Stimulated activated CD4-positive, alpha-beta T cell treated with anti-CD3 and anti-CD28 coated beads, Interleukin-4, amount 100 ng/mL, for 1 hour (primary cell): Measurements from ENCODE around the gene CA5A.
"Not testable (repeated sequence)": the region's sequence is repeated elsewhere in the genome, so short reads cannot be mapped to it uniquely, and the experiment has no call there.

ENCODE experiments used
- DNase-seq: peaks from one replicate; pipeline ENCODE4 v3.0.0-alpha.2; 2020

CA5A gene

DNA sequence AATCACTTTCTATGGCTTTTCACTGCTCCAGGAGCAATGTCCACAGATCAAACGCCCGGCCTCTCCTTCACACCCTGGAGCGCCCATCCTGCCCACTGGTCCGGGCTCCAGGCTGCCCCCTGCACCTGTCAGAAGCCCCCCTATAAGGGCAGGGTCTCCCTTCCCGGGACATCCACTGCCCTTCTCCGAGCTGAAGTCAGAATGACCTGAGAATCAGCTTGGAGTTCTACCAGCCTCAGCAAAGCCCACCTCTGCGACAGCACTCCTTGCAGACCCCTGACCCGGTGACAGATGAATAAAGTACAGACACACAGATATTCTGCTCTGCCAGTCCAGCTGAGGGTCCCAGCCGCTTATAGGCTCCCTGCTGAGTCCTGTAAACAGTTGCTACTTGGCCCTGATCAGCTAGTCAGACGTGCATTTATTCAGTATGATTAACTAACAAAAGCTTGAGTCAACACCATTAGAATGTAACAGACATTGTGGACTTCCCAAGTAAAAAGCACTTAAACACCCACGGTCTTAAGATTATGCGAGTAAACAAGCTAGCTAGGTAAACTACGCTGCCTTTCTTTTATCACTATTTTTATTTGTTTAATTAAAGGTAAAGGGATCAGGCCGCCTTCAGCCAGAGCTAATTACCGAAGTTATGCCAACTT lies 71.9 kb downstream of the CA5A start:
- no peak for DNase-seq

DNA sequence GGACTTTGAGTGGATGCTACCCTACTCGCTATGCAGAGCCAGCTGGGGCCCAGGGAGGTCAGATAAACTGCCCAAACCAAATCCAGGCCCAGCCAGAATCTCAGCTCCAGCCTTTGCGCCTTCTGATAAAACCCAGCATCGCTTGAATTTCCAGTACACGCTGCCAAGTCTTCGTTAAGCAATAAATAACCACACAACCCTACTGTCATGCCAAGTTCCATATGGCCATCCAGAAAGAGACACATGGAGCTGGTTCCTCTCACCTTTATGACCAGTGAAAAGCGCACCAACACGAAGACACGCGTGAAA lies 73.0 kb downstream of the CA5A start:
- DNase-seq: not testable (repeated sequence)

- not testable (repeated sequence) for DNase-seq
Observed at GRCh38 chr16:87862597-87863326, 73.6 kb downstream of the CA5A start.

GRCh38 chr16:87861300-87862099 lies 74.8 kb downstream of the CA5A start:
- DNase-seq: not testable (repeated sequence)

DNA sequence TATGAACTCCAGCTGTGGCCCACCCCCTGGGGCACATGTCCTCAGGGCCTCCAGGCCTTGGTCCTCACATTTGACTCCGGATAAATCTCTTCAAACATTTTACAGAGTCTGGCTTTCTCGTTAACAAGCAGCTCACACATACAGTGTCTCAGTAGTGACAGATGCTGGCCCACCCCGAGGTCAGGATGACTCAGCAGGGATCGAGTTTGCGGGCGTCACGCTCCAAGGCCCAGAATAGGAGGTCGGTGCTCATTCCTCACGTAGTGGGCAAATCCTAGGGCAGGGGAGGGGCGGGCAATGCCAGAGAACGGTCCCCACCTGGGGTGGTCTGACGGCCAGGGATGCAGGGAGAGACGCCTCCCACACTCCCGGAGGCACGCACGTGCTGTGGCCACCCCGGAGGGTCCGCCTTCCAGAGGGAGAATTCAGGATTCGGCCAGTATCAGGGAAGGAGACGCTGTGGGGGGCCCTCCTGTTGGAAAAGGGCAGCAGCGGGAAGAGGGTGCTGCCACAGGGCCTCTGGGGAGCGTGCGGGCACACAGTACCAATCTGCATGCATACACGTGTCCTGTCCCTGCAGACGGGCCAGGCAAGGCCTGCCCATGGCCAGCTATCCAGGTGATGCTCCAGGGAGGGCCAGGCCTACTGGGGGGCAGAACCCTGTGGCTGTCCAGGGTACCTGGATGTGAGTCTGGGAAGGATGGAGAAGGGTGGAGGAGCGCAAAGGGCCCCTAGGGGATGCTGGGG lies 75.6 kb downstream of the CA5A start:
- DNase-seq: no peak

DNA sequence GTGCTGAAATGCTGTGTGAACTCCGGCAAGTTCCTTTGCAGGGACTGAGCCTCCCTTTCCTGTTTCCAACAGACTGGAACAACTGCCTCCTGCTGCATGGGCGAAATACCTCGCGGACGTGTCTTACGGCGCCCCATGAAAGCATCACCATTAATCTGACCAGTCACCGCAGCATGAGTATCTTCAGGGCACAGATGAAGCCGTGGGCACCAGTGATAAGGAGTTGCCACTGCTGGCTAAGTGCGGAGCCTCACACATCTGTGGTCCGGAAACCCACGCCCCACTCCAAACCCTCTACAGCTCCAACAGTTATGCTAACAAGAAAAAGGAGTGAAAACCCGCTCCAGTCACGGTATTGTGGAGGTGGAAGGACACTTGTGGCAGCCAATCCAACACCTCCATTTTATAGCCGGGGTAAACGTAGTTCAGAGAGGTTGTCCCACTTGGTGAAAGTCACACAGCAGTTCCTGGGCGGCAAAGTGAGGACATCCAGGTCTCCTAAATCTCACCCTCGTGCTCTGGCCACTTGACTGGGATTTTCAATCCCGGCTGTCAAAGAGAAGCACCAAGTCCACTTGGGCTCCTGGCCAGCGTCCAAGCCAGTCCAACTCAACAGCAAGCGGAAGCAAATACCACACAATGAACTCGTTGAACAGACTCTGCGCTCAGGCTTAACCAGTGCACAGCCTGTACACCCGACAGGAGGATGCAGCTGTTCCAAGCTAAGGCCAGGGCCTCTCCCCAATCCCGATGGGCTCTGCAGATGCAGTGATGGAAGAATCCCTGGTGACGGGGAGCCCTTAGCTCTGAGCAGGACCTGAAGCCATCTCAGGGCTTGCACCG lies 78.0 kb downstream of the CA5A start:
- not testable (repeated sequence) for DNase-seq

GRCh38 chr16:87856791-87857228 lies 79.5 kb downstream of the CA5A start:
- DNase-seq: no peak

DNA sequence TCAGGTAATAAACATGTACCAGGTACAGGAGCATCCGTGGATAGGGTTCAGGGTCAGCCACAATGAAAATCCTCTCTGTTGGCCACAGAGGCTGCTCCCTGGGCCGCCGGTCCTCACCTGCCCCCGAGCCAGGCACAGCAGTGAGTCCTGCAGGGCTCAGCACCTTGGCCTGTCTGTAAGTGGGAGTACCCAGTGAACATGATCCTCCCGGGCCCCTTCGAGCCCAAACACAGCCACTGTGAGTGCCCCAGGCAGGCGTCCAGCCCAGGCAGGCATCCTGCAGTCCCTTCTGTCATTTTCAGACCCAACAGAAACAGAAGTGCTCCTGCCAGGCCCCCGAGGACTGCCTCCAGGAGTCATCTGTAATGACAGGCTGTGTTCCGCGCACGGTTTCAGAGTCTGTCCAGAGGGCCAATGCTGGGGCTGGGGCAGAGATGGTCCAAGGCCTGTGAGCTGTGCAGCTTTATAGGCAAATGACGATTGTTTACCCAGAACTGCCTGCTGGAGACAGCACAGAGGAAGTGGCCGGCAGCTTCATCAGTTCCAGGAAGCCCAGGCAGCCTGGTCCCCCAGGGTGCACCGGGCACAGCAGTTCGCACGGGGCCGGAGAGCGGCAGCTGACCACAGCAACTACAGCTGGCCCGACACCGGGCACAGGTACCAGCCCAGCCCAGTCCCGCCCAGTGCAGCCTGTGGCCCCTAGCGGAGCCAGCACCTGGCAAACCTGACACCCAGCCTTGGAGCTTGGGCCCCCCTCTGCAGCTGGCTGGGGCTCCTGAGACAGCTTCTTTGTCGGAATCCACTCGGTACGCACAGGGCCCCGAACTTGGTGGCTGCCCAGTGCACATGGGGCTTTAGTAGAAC lies 80.2 kb downstream of the CA5A start:
- no peak for DNase-seq

DNA sequence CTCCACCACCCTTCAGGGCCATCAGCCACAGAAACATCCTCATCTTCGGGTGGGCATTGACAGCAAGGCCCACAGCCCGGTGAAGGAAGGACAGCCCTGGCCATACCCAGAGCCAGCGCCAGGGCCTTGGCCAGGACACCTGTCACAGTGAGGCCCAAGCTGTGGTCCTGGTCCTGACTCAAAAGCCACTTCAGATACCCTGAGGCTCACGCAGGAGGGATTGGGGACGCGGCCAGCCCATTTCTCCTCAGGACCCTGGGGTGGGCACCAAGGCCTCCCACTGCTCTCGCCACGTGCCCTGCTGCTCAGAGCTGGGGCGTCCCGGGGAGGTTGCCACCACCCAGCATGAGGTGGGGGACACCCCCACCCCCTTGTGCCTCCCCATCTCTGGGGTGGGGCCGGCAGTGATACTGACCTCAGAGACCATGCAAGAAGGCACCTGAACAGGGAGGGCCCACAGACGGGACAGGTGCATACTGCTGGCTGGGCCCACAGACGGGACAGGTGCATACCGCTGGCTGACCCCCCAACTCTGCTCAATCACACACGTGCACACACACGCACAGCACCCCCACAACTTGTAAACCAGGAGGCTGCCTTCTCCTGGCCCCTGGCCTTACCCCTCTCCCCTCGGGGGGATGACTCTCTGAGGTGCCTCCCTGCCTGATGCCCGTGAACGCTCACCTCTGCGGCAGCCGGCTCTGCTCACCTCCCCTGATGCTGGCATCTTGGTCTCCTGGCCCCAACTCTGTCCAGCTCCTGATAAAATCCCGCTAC lies 81.2 kb downstream of the CA5A start:
- no peak for DNase-seq

DNA sequence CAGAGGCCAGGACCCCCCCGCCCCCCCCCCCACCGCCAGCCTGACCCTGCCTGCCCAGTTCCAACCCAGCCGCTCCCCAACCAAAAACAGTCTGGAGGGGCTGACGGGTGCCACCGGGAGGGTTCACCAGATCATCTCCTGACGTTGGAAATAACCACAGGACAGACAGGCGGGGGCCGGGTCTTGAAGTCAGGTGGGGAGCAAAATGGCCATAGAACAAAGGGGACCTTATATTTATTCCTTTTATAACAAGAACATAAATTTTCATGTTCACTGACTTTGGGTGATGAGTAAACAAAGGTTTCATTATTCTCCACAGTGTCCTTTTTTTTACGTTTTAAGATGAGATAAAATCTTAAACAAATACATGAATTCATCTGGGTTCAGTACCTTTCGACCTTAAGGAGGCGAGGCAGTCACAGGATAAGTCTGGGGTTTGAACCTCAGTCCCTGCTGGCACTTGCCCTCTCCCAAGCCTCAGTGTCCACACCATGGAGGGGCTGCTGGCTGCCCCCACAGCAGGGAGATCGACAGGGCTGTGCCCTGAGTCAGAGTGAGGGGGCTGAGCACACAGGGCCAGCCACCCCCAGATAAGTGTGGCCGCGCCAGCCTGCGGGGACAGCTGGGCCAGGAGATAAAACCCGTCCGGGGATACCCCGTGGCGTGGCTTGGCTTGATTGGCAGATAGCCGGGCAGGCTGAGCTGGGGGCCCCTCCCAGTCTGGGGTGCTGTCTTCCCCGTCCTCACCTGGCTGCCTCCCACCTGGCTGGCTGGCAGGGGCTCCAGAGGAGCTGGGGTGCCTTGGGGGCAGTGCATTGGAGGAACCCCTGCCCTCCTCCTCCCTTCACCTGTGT lies 82.0 kb downstream of the CA5A start:
- no peak for DNase-seq

- peak; percentile 82 for DNase-seq
Observed at GRCh38 chr16:87853411-87854052, 82.8 kb downstream of the CA5A start.

DNA sequence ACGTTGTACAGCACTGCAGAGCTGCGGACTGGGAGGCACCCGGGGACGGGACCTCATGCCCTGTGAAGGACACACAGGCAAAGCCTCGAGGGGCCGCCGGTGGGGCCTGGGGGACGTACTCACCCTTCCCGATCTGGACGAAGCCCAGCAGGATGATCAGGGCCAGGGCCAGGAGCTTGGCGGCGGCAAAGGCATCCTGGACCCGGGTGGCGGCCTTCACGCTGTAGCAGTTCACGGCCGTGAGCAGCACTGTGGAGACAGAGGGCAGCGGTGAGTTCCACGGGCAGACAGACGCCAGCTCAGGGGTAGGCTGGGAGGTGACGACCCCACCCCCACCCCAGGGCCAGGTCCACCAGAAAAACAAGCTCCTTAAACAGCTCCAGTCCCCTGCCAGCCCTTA lies 84.7 kb downstream of the CA5A start:
- no peak for DNase-seq

DNA sequence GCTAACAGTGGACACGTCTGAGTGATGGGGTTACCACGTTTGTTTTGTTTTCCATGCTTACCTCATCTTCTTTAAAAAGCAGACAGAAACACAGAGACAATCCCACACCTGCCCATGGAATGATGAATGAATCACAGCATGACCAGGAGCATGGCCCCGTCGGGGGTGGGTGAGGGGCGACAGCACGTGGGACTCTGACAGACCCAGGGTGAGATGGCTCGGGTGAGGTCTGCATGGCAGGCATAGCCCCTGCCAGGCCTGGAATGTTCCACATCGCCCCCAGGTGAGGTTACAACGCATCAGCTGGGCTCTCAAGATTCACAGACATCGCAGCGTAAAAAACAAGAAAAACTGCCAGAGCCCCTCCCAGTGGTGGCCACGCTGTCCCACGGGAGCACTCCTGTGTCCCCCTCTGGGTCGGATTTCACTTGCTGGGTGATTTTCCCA lies 85.2 kb downstream of the CA5A start:
- DNase-seq: no peak

- peak; percentile 72 for DNase-seq
Observed at GRCh38 chr16:87850009-87851006, 86.0 kb downstream of the CA5A start.

GRCh38 chr16:87849419-87850008 lies 86.8 kb downstream of the CA5A start:
- DNase-seq: no peak

- DNase-seq: no peak
Observed at GRCh38 chr16:87848676-87849345, 87.5 kb downstream of the CA5A start.
